Epidermal melanocyte (primary cell): ENCODE measurements around the gene TENM3.
"Not testable (repeated sequence)": the region's sequence is repeated elsewhere in the genome, so short reads cannot be mapped to it uniquely, and the experiment has no call there.

Experiments
- DNase-seq: peaks from one replicate; pipeline ENCODE4 v3.0.0; 2011; ENCODE audit warnings: low spot score; ENCODE audit not compliant: insufficient read length

The TENM3 gene

GRCh38 chr4:182807767-182808548 lies 564.8 kb downstream of the TENM3 start:
- no peak for DNase-seq

GRCh38 chr4:182808673-182809416 lies 565.6 kb downstream of the TENM3 start:
- DNase-seq, result no peak

GRCh38 chr4:182809417-182810102 lies 566.4 kb downstream of the TENM3 start:
- DNase-seq, result no peak

GRCh38 chr4:182810103-182810615 lies 567.0 kb downstream of the TENM3 start:
- no peak for DNase-seq

- DNase-seq, result no peak
These were observed 569.7 kb downstream of the TENM3 start for GRCh38 chr4:182812916-182813315.

- not testable (repeated sequence) for DNase-seq
These were observed 570.9 kb downstream of the TENM3 start for GRCh38 chr4:182814065-182814464.

- no peak for DNase-seq
These were observed 575.9 kb downstream of the TENM3 start for GRCh38 chr4:182818926-182819730.

GRCh38 chr4:182819751-182820150 lies 576.5 kb downstream of the TENM3 start:
- DNase-seq, result no peak

- no peak for DNase-seq
These were observed 579.4 kb downstream of the TENM3 start for GRCh38 chr4:182822554-182822953.

- DNase-seq, result no peak
These were observed 580.4 kb downstream of the TENM3 start for GRCh38 chr4:182823576-182823975.

- no peak for DNase-seq
These were observed 581.8 kb downstream of the TENM3 start for GRCh38 chr4:182825003-182825402.

GRCh38 chr4:182825786-182826185 lies 582.6 kb downstream of the TENM3 start:
- no peak for DNase-seq

- no peak for DNase-seq
These were observed 583.2 kb downstream of the TENM3 start for GRCh38 chr4:182826391-182826790.

GRCh38 chr4:182827166-182827565 lies 584.0 kb downstream of the TENM3 start:
- DNase-seq, result no peak

- no peak for DNase-seq
These were observed 584.8 kb downstream of the TENM3 start for GRCh38 chr4:182827954-182828353.

- DNase-seq, result no peak
These were observed 585.3 kb downstream of the TENM3 start for GRCh38 chr4:182828360-182829025.

- DNase-seq, result no peak
These were observed 586.0 kb downstream of the TENM3 start for GRCh38 chr4:182829196-182829595.

- no peak for DNase-seq
These were observed 588.2 kb downstream of the TENM3 start for GRCh38 chr4:182831376-182831775.

- no peak for DNase-seq
These were observed 589.3 kb downstream of the TENM3 start for GRCh38 chr4:182832352-182833120.
